Natural killer cell (primary cell): ENCODE measurements around the gene HOXA1. TPM values are rescaled to one million over a fixed set of nuclear protein-coding genes. Genes with fewer than 3 reads are reported as not detected.

Experiments
- ATAC-seq, 3 donors: fragments of 150-1000 bp in 2 of 3; fragments of 200-7000 bp in 1 of 3; cut with Tn5 transposase; 1 replicate in 1 of 3; 2 replicates in 2 of 3; pipeline ENCODE4 v1.10.0; 2021; ENCODE audit warnings: mild to moderate bottlenecking in 2 of 3, moderate library complexity in 2 of 3
- DNase-seq, 2 donors: peaks; one replicate each; pipeline versions ENCODE4 v3.0.0 to v3.0.0-alpha.2; 2013 to 2021; ENCODE audit warnings: mixed read lengths in 1 of 2
- H3K27ac ChIP-seq: one replicate; pipeline ENCODE4 v1.5.1; 2013; ENCODE audit warnings: mild to moderate bottlenecking, low read length
- H3K27me3 ChIP-seq: one replicate; pipeline ENCODE4 v1.6.1; 2013; ENCODE audit warnings: low read length; ENCODE audit not compliant: control insufficient read depth, insufficient read depth
- H3K36me3 ChIP-seq: one replicate; pipeline ENCODE4 v1.6.1; 2013; ENCODE audit warnings: low read length; ENCODE audit not compliant: control insufficient read depth, insufficient read depth
- H3K4me1 ChIP-seq: one replicate; pipeline ENCODE4 v1.6.1; 2013; ENCODE audit warnings: low read length; ENCODE audit not compliant: control insufficient read depth, insufficient read depth
- H3K4me3 ChIP-seq: one replicate; pipeline ENCODE4 v1.5.1; 2013; ENCODE audit warnings: low read length
- H3K9me3 ChIP-seq: one replicate; pipeline ENCODE4 v1.6.1; 2013; ENCODE audit warnings: low read length; ENCODE audit not compliant: control insufficient read depth, insufficient read depth
- H3K27ac Mint-ChIP-seq, 2 donors: one replicate each; pipeline ENCODE4 v1.8.0; 2022; ENCODE audit warnings: mild to moderate bottlenecking in 2 of 2, mixed read lengths in 2 of 2, moderate library complexity in 1 of 2
- H3K27me3 Mint-ChIP-seq, 2 donors: one replicate each; pipeline ENCODE4 v1.8.0; 2022; ENCODE audit warnings: low read depth in 2 of 2, mixed read lengths in 2 of 2
- H3K36me3 Mint-ChIP-seq: one replicate; pipeline ENCODE4 v1.8.0; 2022; ENCODE audit warnings: mixed read lengths
- H3K4me1 Mint-ChIP-seq, 2 donors: one replicate each; pipeline ENCODE4 v1.8.0; 2022; ENCODE audit warnings: mixed read lengths in 2 of 2
- H3K4me3 Mint-ChIP-seq: one replicate; pipeline ENCODE4 v1.8.0; 2022; ENCODE audit warnings: mild to moderate bottlenecking, moderate library complexity, mixed read lengths
- H3K9me3 Mint-ChIP-seq, 2 donors: one replicate each; pipeline ENCODE4 v1.8.0; 2022; ENCODE audit warnings: mixed read lengths in 2 of 2
- CTCF ChIP-seq: fragments of 200-600 bp; IDR thresholded peaks from one replicate; pipeline ENCODE4 v1.8.0; 2022; ENCODE audit warnings: antibody characterized with exemption
- WGBS: methylation state at CpG from one replicate; pipeline ENCODE4 v1.1.7; 2013; ENCODE audit warnings: missing lambda C conversion rate; ENCODE audit not compliant: insufficient coverage; 5-methylcytosine and 5-hydroxymethylcytosine counted together
- intact Hi-C: fragments of 100-400 bp; cut with micrococcal nuclease; formaldehyde crosslinking; loops from one replicate; pipeline ENCODE4 v1.14.2; 2022
- total RNA-seq, 4 donors: library from RNA; stranded (reverse); fragments of 120-200 nt in 1 of 4; gene quantifications; one replicate each; pipeline versions ENCODE4 v1.2.3 to v1.2.4, GENCODE V29; 2013 to 2022

The HOXA1 gene
- total RNA-seq, 3 donors from 2014 or later (not counting 1 experiment from before 2014, with no cell fraction given) = 0.64 to 1.3 (median 1.1) TPM

- Histone ChIP-seq H3K27ac (no peak overlapping the region), H3K36me3 (no peaks in the 10 kb centered on the region), H3K4me3 (no peak overlapping the region), H3K4me1 (peaks cover 23% of the 10 kb centered on the region), H3K9me3 (no peaks in the 10 kb centered on the region), H3K27me3 (peaks cover 25% of the 10 kb centered on the region)
- no peaks in the 10 kb centered on the region for H3K36me3 Mint-ChIP-seq
- peaks cover 44 to 45% of the 10 kb centered on the region in 2 donors for H3K27me3 Mint-ChIP-seq
- ATAC-seq = no peak
- no peak overlapping the region for H3K27ac Mint-ChIP-seq
- intact Hi-C loops = no loop called here
- H3K9me3 Mint-ChIP-seq = no peaks in the 10 kb centered on the region
- no peak for DNase-seq
- H3K4me1 Mint-ChIP-seq = peaks cover 0 to 14% of the 10 kb centered on the region in 2 donors
- peak; percentile 14 for TF ChIP-seq CTCF
- no peak overlapping the region for H3K4me3 Mint-ChIP-seq
- WGBS = 94% methylated on average over 35 of the region's 40 CpGs
These were observed 48.4 kb upstream of the HOXA1 start for GRCh38 chr7:27143950-27144780.

GRCh38 chr7:27143023-27143949 is 47.5 kb upstream of the HOXA1 start, which contains the start of gene HOXA5:
TSS of gene HOXA5 (minus strand) at chr7:27143681. CDS start at chr7:27143607, 74 bp downstream.
- intact Hi-C loops = no loop called here
- peaks cover 16% of the 10 kb centered on the region for H3K27me3 ChIP-seq
- peak within 1 kb of the TSS; percentile 76 for H3K4me3 Mint-ChIP-seq

GRCh38 chr7:27142580-27143022 is 46.8 kb upstream of the HOXA1 start:
- peaks cover 0 to 10% of the 10 kb centered on the region in 2 donors for H3K4me1 Mint-ChIP-seq
- H3K4me3 ChIP-seq = no peak overlapping the region
- no peak overlapping the region for H3K27ac ChIP-seq
- peak overlapping the region in 1 of 2 donors; percentile 57 for H3K27ac Mint-ChIP-seq
- H3K36me3 ChIP-seq = no peaks in the 10 kb centered on the region
- peaks cover 45 to 58% of the 10 kb centered on the region in 2 donors for H3K27me3 Mint-ChIP-seq
- H3K4me1 ChIP-seq = peaks cover 9% of the 10 kb centered on the region
- peaks cover 14% of the 10 kb centered on the region for H3K27me3 ChIP-seq
- H3K9me3 Mint-ChIP-seq = no peaks in the 10 kb centered on the region
- no peak for TF ChIP-seq CTCF
- ATAC-seq = no peak
- H3K36me3 Mint-ChIP-seq = no peaks in the 10 kb centered on the region
- intact Hi-C loops = no loop called here
- peak overlapping the region; percentile 76 for H3K4me3 Mint-ChIP-seq
- H3K9me3 ChIP-seq = no peaks in the 10 kb centered on the region
- no peak for DNase-seq
- WGBS = 86% methylated on average over 27 of the region's 29 CpGs

More at GRCh38 chr7:27143023-27143949, 47.5 kb upstream of the HOXA1 start, which contains the start of gene HOXA5:
- ATAC-seq = peak; percentile 72 to 87 (median 80)
- Histone ChIP-seq H3K9me3 (no peaks in the 10 kb centered on the region), H3K36me3 (no peaks in the 10 kb centered on the region), H3K27ac (no peak within 1 kb of the TSS), H3K4me3 (no peak within 1 kb of the TSS), H3K4me1 (peaks cover 16% of the 10 kb centered on the region)
- Mint-ChIP-seq H3K27ac (peak within 1 kb of the TSS in 1 of 2 donors; percentile 57), H3K4me1 (peaks cover 0 to 14% of the 10 kb centered on the region in 2 donors), H3K27me3 (peaks cover 46 to 52% of the 10 kb centered on the region in 2 donors), H3K9me3 (no peaks in the 10 kb centered on the region), H3K36me3 (no peaks in the 10 kb centered on the region)
- TF ChIP-seq CTCF = no peak
- WGBS = 83% methylated on average over 86 of the region's 86 CpGs
- peak in 1 of 2 donors; percentile 18 for DNase-seq
